H1 (cell line): ENCODE data around the gene MYO5A. TPM values are rescaled to one million over a fixed set of nuclear protein-coding genes. Genes with fewer than 3 reads are reported as not detected.
"Not testable (repeated sequence)": the region's sequence is repeated elsewhere in the genome, so short reads cannot be mapped to it uniquely, and the experiment has no call there.

Experiments used
- CTCF ChIA-PET: fragments of 300-600 bp; sonication (Branson Sonifier 250); formaldehyde crosslinking; loops from one replicate; lab custom pipeline; 2021; ENCODE audit not compliant: partially characterized antibody; lab: Charles Lee
- POLR2A ChIA-PET: fragments of 300-600 bp; sonication (Branson Sonifier 250); formaldehyde crosslinking; loops from one replicate; lab custom pipeline; 2021; ENCODE audit warnings: inconsistent platforms; ENCODE audit not compliant: partially characterized antibody; lab: Charles Lee
- DNase-seq, 2 experiments: peaks; one replicate each; pipeline versions ENCODE4 v3.0.0 to v3.0.0-alpha.2; 2010 to 2022; ENCODE audit warnings: low spot score in 2 of 2, low read depth in 1 of 2, mixed read lengths in 1 of 2
- FAIRE-seq: peaks from 2 replicates; lab custom pipeline; 2011; peaks lifted over from hg19 to GRCh38; lab: Jason Lieb, UNC
- H2AFZ ChIP-seq: 2 replicates; pipeline ENCODE4 v1.8.1; 2012; ENCODE audit warnings: low read length, inconsistent platforms
- H2AK5ac ChIP-seq: 2 replicates; pipeline ENCODE4 v1.6.1; 2013; ENCODE audit warnings: low read depth, low read length
- H2BK120ac ChIP-seq: replicated peaks from 2 replicates; pipeline ENCODE3; 2013; ENCODE audit warnings: low read depth, low read length, inconsistent platforms
- H2BK12ac ChIP-seq: 2 replicates; pipeline ENCODE4 v1.6.1; 2013; ENCODE audit warnings: low read depth, low read length
- H2BK15ac ChIP-seq: 2 replicates; pipeline ENCODE4 v1.6.1; 2013; ENCODE audit warnings: low read length
- H2BK20ac ChIP-seq: 2 replicates; pipeline ENCODE4 v1.6.1; 2013; ENCODE audit warnings: low read length
- H2BK5ac ChIP-seq: 2 replicates; pipeline ENCODE4 v1.6.1; 2013; ENCODE audit warnings: low read depth, low read length
- H3K14ac ChIP-seq: 2 replicates; pipeline ENCODE4 v1.6.1; 2013; ENCODE audit warnings: inconsistent platforms; ENCODE audit not compliant: insufficient read length
- H3K18ac ChIP-seq: 2 replicates; pipeline ENCODE4 v1.6.1; 2013; ENCODE audit warnings: low read length; ENCODE audit errors: extremely low read depth
- H3K23ac ChIP-seq: 2 replicates; pipeline ENCODE4 v1.6.1; 2013; ENCODE audit warnings: inconsistent platforms; ENCODE audit not compliant: insufficient read length
- H3K23me2 ChIP-seq: 2 replicates; pipeline ENCODE4 v1.6.1; 2013; ENCODE audit warnings: low read depth, low read length
- H3K27ac ChIP-seq: 2 replicates; pipeline ENCODE4 v1.6.1; 2011; ENCODE audit warnings: low read depth, low read length, inconsistent platforms
- H3K27me3 ChIP-seq, 4 experiments: replicated peaks in 1 of 4; 1 replicate in 1 of 4; 2 replicates in 3 of 4; pipeline versions ENCODE4 v1.6.1 to v1.8.1; 2011 to 2013; ENCODE audit warnings: low read length in 3 of 4, mild to moderate bottlenecking in 3 of 4, inconsistent platforms in 2 of 4, mixed read lengths in 2 of 4, moderate library complexity in 1 of 4; ENCODE audit not compliant: control insufficient read depth in 3 of 4, insufficient read depth in 3 of 4; ENCODE audit errors: extremely low read depth in 1 of 4
- H3K36me3 ChIP-seq, 4 experiments: 2 replicates each; pipeline versions ENCODE4 v1.6.1 to v1.8.1; 2011 to 2013; ENCODE audit warnings: mild to moderate bottlenecking in 4 of 4, low read length in 3 of 4, moderate library complexity in 2 of 4, control low read depth in 1 of 4, inconsistent platforms in 1 of 4; ENCODE audit not compliant: insufficient read depth in 4 of 4, control insufficient read depth in 2 of 4
- H3K4ac ChIP-seq: replicated peaks from 2 replicates; pipeline ENCODE3; 2013; ENCODE audit warnings: low read length, low read depth, mixed read lengths, inconsistent platforms; ENCODE audit not compliant: insufficient read length
- H3K4me1 ChIP-seq, 4 experiments: replicated peaks in 1 of 4; 1 replicate in 1 of 4; 2 replicates in 3 of 4; pipeline versions ENCODE4 v1.6.1 to v1.8.1; 2011 to 2013; ENCODE audit warnings: low read length in 3 of 4, inconsistent platforms in 2 of 4, mixed read lengths in 1 of 4; ENCODE audit not compliant: insufficient read depth in 4 of 4, control insufficient read depth in 3 of 4
- H3K4me2 ChIP-seq, 2 experiments: 2 replicates each; pipeline versions ENCODE4 v1.6.1 to v1.8.1; 2011 to 2013; ENCODE audit warnings: low read depth in 2 of 2, low read length in 2 of 2, control low read depth in 1 of 2, inconsistent platforms in 1 of 2, mild to moderate bottlenecking in 1 of 2; ENCODE audit not compliant: insufficient read depth in 1 of 2
- H3K4me3 ChIP-seq, 4 experiments: fragments of 200-600, 300-600 bp in 1 of 4; sonication (generic), shearing (Covaris generic), sonication (Bioruptor Twin) in 1 of 4; 2 replicates each; pipeline versions ENCODE4 v1.5.1 to v1.8.1; 2011 to 2016; ENCODE audit warnings: low read length in 4 of 4, low read depth in 3 of 4, control low read depth in 2 of 4, inconsistent platforms in 2 of 4, mild to moderate bottlenecking in 2 of 4, mixed read lengths in 1 of 4, moderate library complexity in 1 of 4; ENCODE audit not compliant: insufficient read depth in 2 of 4; ENCODE audit errors: extremely low read depth in 1 of 4
- H3K56ac ChIP-seq: replicated peaks from 2 replicates; pipeline ENCODE3; 2013; ENCODE audit warnings: low read depth, mild to moderate bottlenecking, mixed read lengths, low read length, inconsistent platforms; ENCODE audit not compliant: insufficient read length
- H3K79me1 ChIP-seq: 2 replicates; pipeline ENCODE4 v1.6.1; 2013; ENCODE audit warnings: low read depth, low read length, control low read depth
- H3K79me2 ChIP-seq, 2 experiments: 2 replicates each; pipeline versions ENCODE4 v1.6.1 to v1.8.1; 2012 to 2013; ENCODE audit warnings: low read length in 2 of 2, mild to moderate bottlenecking in 2 of 2, inconsistent platforms in 1 of 2; ENCODE audit not compliant: insufficient read depth in 2 of 2, control insufficient read depth in 1 of 2
- H3K9ac ChIP-seq, 4 experiments: replicated peaks in 1 of 4; 1 replicate in 1 of 4; 2 replicates in 3 of 4; pipeline versions ENCODE4 v1.6.1 to v1.8.1; 2011 to 2013; ENCODE audit warnings: low read depth in 3 of 4, low read length in 3 of 4, control low read depth in 2 of 4, mild to moderate bottlenecking in 2 of 4, moderate library complexity in 2 of 4, inconsistent platforms in 1 of 4; ENCODE audit errors: extremely low read depth in 1 of 4
- H3K9me3 ChIP-seq, 2 experiments: 2 replicates each; pipeline versions ENCODE4 v1.6.1 to v1.8.1; 2012 to 2013; ENCODE audit warnings: mild to moderate bottlenecking in 2 of 2, moderate library complexity in 2 of 2, control low read depth in 1 of 2, inconsistent platforms in 1 of 2, low read depth in 1 of 2, low read length in 1 of 2, mixed read lengths in 1 of 2; ENCODE audit not compliant: insufficient read depth in 2 of 2
- H4K20me1 ChIP-seq, 2 experiments: replicated peaks in 1 of 2; 2 replicates each; pipeline versions ENCODE3 to v1.8.1; 2011 to 2013; ENCODE audit warnings: inconsistent platforms in 2 of 2, low read length in 2 of 2, mild to moderate bottlenecking in 1 of 2; ENCODE audit not compliant: insufficient read depth in 2 of 2, control insufficient read depth in 1 of 2
- H4K5ac ChIP-seq: 2 replicates; pipeline ENCODE4 v1.6.1; 2013; ENCODE audit warnings: low read length, low read depth, mixed read lengths, inconsistent platforms; ENCODE audit not compliant: insufficient read length
- H4K8ac ChIP-seq: 2 replicates; pipeline ENCODE4 v1.8.0; 2013; ENCODE audit warnings: mild to moderate bottlenecking, moderate library complexity, low read length, inconsistent platforms; ENCODE audit not compliant: insufficient read depth; ENCODE audit errors: extremely low read depth
- H4K91ac ChIP-seq: replicated peaks from 2 replicates; pipeline ENCODE3; 2013; ENCODE audit warnings: low read length, mixed read lengths, inconsistent platforms; ENCODE audit not compliant: insufficient read length
- WGBS, 2 experiments: shearing (Covaris generic) in 1 of 2; methylation state at CpG; one replicate each; pipeline versions ENCODE4 v1.1.6 to v1.1.7; 2013 to 2015; ENCODE audit warnings: low lambda C conversion rate in 2 of 2, mixed read lengths in 2 of 2, inconsistent platforms in 1 of 2, low coverage in 1 of 2, missing lambda C conversion rate in 1 of 2; ENCODE audit not compliant: insufficient replicate concordance in 2 of 2, insufficient coverage in 1 of 2, insufficient read length in 1 of 2; ENCODE audit errors: extremely low coverage in 1 of 2, missing lambda C conversion rate in 1 of 2; 5-methylcytosine and 5-hydroxymethylcytosine counted together
- polyA plus RNA-seq, 7 experiments: library from polyadenylated mRNA; depleted of rRNA in 3 of 7; stranded (reverse) in 5 of 7; unstranded in 2 of 7; fragments of >200 nt in 5 of 7; fragments of 200-250 nt in 2 of 7; gene quantifications; 1 replicate in 5 of 7; 2 replicates in 1 of 7; 4 replicates in 1 of 7; pipeline versions ENCODE4 v1.2.1 to v1.2.3, GENCODE V29; 2011 to 2013; ENCODE audit warnings: missing spikeins in 2 of 7, mixed read lengths in 2 of 7
- total RNA-seq: library from RNA; stranded (reverse); fragmentation: NEBNext Ultra II Directional; extraction: Animal tissue kit (Norgen Biotek cat#: 25700); gene quantifications from 2 replicates; pipeline ENCODE4 v1.2.1, GENCODE V29; 2021

MYO5A gene
- total and polyA plus RNA-seq, 2 of the 8 experiments (the other 6 are each of a cell fraction or from before 2014, with no cell fraction given), result 11.4 to 24.7 TPM

GRCh38 chr15:52575573-52575972 is 46.9 kb upstream of the MYO5A start:
- not testable (repeated sequence) for FAIRE-seq

More at GRCh38 chr15:52575573-52575972, 46.9 kb upstream of the MYO5A start:
- H4K8ac ChIP-seq, H2BK12ac ChIP-seq, H4K91ac ChIP-seq, H3K9me3 ChIP-seq, H3K14ac ChIP-seq, H3K9ac ChIP-seq, H3K4me1 ChIP-seq, H4K5ac ChIP-seq, H3K4me3 ChIP-seq, H3K27me3 ChIP-seq, POLR2A ChIA-PET, H3K56ac ChIP-seq, H4K20me1 ChIP-seq, H2AFZ ChIP-seq, H3K79me2 ChIP-seq, H3K23me2 ChIP-seq, H2BK5ac ChIP-seq, H3K79me1 ChIP-seq, H3K36me3 ChIP-seq, H2BK15ac ChIP-seq, H2AK5ac ChIP-seq, H2BK120ac ChIP-seq, H2BK20ac ChIP-seq, H3K4me2 ChIP-seq, H3K23ac ChIP-seq, DNase-seq, H3K18ac ChIP-seq, H3K4ac ChIP-seq, H3K27ac ChIP-seq: not testable (repeated sequence)
- WGBS, 2 experiments, result 86% methylated on average over 7 of the region's 7 CpGs; no CpG with 5 or more reads in 1 of the 2 experiments
- CTCF ChIA-PET, result interaction anchor here (0.8 kb wide), 1 partner anchor 348 kb away, joined by 3 read pairs; no protein-coding TSS in a partner anchor
